SH-SY5Y (cell line): ENCODE measurements around the gene SLC35F2.

Experiments used
- GATA2 ChIP-seq: IDR thresholded peaks from 2 replicates; pipeline ENCODE4 v1.6.1; 2011; ENCODE audit warnings: mild to moderate bottlenecking, low read depth, low read length
- GATA3 ChIP-seq: IDR thresholded peaks from 2 replicates; pipeline ENCODE4 v1.6.1; 2011; ENCODE audit warnings: low read depth, mild to moderate bottlenecking, low read length, moderate library complexity

- no peak for TF ChIP-seq GATA3
- TF ChIP-seq GATA2: no peak
Measured at GRCh38 chr11:107769189-107769588, 89.4 kb downstream of the SLC35F2 start.
